CD14-positive monocyte (primary cell): ENCODE measurements around the gene EXOC4. TPM values are rescaled to one million over a fixed set of nuclear protein-coding genes. Genes with fewer than 3 reads are reported as not detected.

ENCODE experiments used
- DNase-seq, 3 donors: peaks; one replicate each; pipeline ENCODE4 v3.0.0-alpha.2; 2011 to 2022
- H2AFZ ChIP-seq: 2 replicates; pipeline ENCODE4 v1.6.0; 2012; ENCODE audit warnings: mild to moderate bottlenecking, low read depth, low read length, inconsistent platforms; ENCODE audit not compliant: insufficient read depth, poor library complexity, severe bottlenecking
- H3K27ac ChIP-seq, 2 donors: 1 replicate in 1 of 2; 2 replicates in 1 of 2; pipeline ENCODE4 v1.5.1; 2012 to 2013; ENCODE audit warnings: low read length in 2 of 2, control low read depth in 1 of 2, inconsistent platforms in 1 of 2, low read depth in 1 of 2, mild to moderate bottlenecking in 1 of 2
- H3K27me3 ChIP-seq, 2 donors: one replicate each; pipeline versions ENCODE4 v1.6.0 to v1.6.1; 2011 to 2013; ENCODE audit warnings: low read length in 2 of 2; ENCODE audit not compliant: control insufficient read depth in 2 of 2, insufficient read depth in 2 of 2
- H3K36me3 ChIP-seq, 2 donors: replicated peaks in 1 of 2; 1 replicate in 1 of 2; 2 replicates in 1 of 2; pipeline versions ENCODE4 v1.5.1 to v1.6.1; 2012 to 2013; ENCODE audit warnings: low read length in 2 of 2, control low read depth in 1 of 2, inconsistent platforms in 1 of 2, mild to moderate bottlenecking in 1 of 2; ENCODE audit not compliant: insufficient read depth in 2 of 2, control insufficient read depth in 1 of 2
- H3K4me1 ChIP-seq, 2 donors: 1 replicate in 1 of 2; 2 replicates in 1 of 2; pipeline versions ENCODE4 v1.5.1 to v1.6.1; 2012 to 2013; ENCODE audit warnings: low read length in 2 of 2, control low read depth in 1 of 2, inconsistent platforms in 1 of 2, mild to moderate bottlenecking in 1 of 2, moderate library complexity in 1 of 2; ENCODE audit not compliant: insufficient read depth in 2 of 2, control insufficient read depth in 1 of 2
- H3K4me2 ChIP-seq: replicated peaks from 2 replicates; pipeline ENCODE3; 2012; ENCODE audit warnings: low read length, moderate library complexity, mild to moderate bottlenecking; ENCODE audit not compliant: poor library complexity, severe bottlenecking; ENCODE audit errors: extremely low read depth
- H3K4me3 ChIP-seq, 3 experiments: fragments of 200-600 bp in 1 of 3; sonication (generic) in 1 of 3; replicated peaks in 1 of 3; 1 replicate in 2 of 3; 2 replicates in 1 of 3; pipeline ENCODE4 v1.5.1; 2011 to 2013; ENCODE audit warnings: low read length in 3 of 3, mild to moderate bottlenecking in 3 of 3, control low read depth in 2 of 3, low read depth in 2 of 3, inconsistent platforms in 1 of 3, moderate library complexity in 1 of 3
- H3K79me2 ChIP-seq: 2 replicates; pipeline ENCODE4 v1.6.0; 2012; ENCODE audit warnings: mild to moderate bottlenecking, control low read depth, inconsistent platforms, low read length, moderate library complexity; ENCODE audit not compliant: insufficient read depth
- H3K9ac ChIP-seq: 2 replicates; pipeline ENCODE4 v1.6.0; 2017; ENCODE audit warnings: low read length, mild to moderate bottlenecking; ENCODE audit not compliant: insufficient read depth, poor library complexity, severe bottlenecking
- H3K9me3 ChIP-seq, 2 donors: replicated peaks in 1 of 2; 1 replicate in 1 of 2; 2 replicates in 1 of 2; pipeline versions ENCODE4 v1.5.1 to v1.6.1; 2012 to 2013; ENCODE audit warnings: low read length in 2 of 2, control low read depth in 1 of 2; ENCODE audit not compliant: control insufficient read depth in 1 of 2, insufficient read depth in 1 of 2
- H4K20me1 ChIP-seq: 2 replicates; pipeline ENCODE4 v1.6.0; 2012; ENCODE audit warnings: mild to moderate bottlenecking, low read length, control low read depth, moderate library complexity; ENCODE audit not compliant: insufficient read depth
- H3K27ac Mint-ChIP-seq, 7 donors: one replicate each; pipeline ENCODE4 v1.8.0; 2020; ENCODE audit warnings: mild to moderate bottlenecking in 7 of 7, mixed read lengths in 7 of 7, moderate library complexity in 6 of 7, inconsistent platforms in 2 of 7
- H3K27me3 Mint-ChIP-seq, 3 donors: one replicate each; pipeline ENCODE4 v1.8.0; 2021 to 2022; ENCODE audit warnings: low read depth in 3 of 3, mild to moderate bottlenecking in 3 of 3, mixed read lengths in 3 of 3, moderate library complexity in 3 of 3, inconsistent platforms in 1 of 3
- H3K36me3 Mint-ChIP-seq, 2 donors: one replicate each; pipeline ENCODE4 v1.8.0; 2020; ENCODE audit warnings: mixed read lengths in 2 of 2, inconsistent platforms in 1 of 2, mild to moderate bottlenecking in 1 of 2
- H3K4me1 Mint-ChIP-seq: one replicate; pipeline ENCODE4 v1.8.0; 2020; ENCODE audit warnings: mild to moderate bottlenecking, mixed read lengths
- H3K4me3 Mint-ChIP-seq, 2 donors: one replicate each; pipeline ENCODE4 v1.8.0; 2020; ENCODE audit warnings: mild to moderate bottlenecking in 2 of 2, mixed read lengths in 2 of 2, moderate library complexity in 1 of 2
- H3K9me3 Mint-ChIP-seq, 7 donors: one replicate each; pipeline ENCODE4 v1.8.0; 2020 to 2022; ENCODE audit warnings: mixed read lengths in 7 of 7, mild to moderate bottlenecking in 6 of 7, moderate library complexity in 6 of 7, inconsistent platforms in 2 of 7
- CTCF ChIP-seq: fragments of 200-600 bp; IDR thresholded peaks from one replicate; pipeline ENCODE4 v1.8.0; 2022; ENCODE audit warnings: antibody characterized with exemption, mild to moderate bottlenecking
- WGBS: methylation state at CpG from one replicate; pipeline ENCODE4 v1.1.5; 2013; ENCODE audit warnings: missing lambda C conversion rate; ENCODE audit not compliant: insufficient coverage; 5-methylcytosine and 5-hydroxymethylcytosine counted together
- intact Hi-C, 2 donors: fragments of 100-400 bp; cut with micrococcal nuclease; formaldehyde crosslinking; loops; one replicate each; pipeline versions ENCODE4 v1.15.0 to v1.15.1; 2023
- polyA plus RNA-seq, 3 donors: library from polyadenylated mRNA; depleted of rRNA in 1 of 3; unstranded in 2 of 3; stranded (reverse) in 1 of 3; fragments of 300-500 nt in 2 of 3; fragments of >200 nt in 1 of 3; fragmentation: Illumina TruSeq in 2 of 3; gene quantifications; 1 replicate in 2 of 3; 2 replicates in 1 of 3; pipeline ENCODE4 v1.2.3, GENCODE V29; 2012 to 2021

Gene EXOC4
- polyA plus RNA-seq, 3 donors: 20.6 to 22.3 (median 22.3) TPM

- H3K27me3 ChIP-seq: no peaks in the 10 kb centered on the region
- H3K4me3 ChIP-seq: no peak overlapping the region
- H3K4me1 Mint-ChIP-seq: no peaks in the 10 kb centered on the region
- H3K4me3 Mint-ChIP-seq: no peak overlapping the region
- no peaks in the 10 kb centered on the region for H3K4me1 ChIP-seq
- H4K20me1 ChIP-seq: no peaks in the 10 kb centered on the region
- H3K27ac Mint-ChIP-seq: no peak overlapping the region
- H3K4me2 ChIP-seq: no peak overlapping the region
- no peaks in the 10 kb centered on the region for H3K27me3 Mint-ChIP-seq
- no peaks in the 10 kb centered on the region for H3K9me3 ChIP-seq
- TF ChIP-seq CTCF: no peak
- no peak overlapping the region for H2AFZ ChIP-seq
- H3K9ac ChIP-seq: no peak overlapping the region
- peaks cover 0 to 6% (median 0%) of the 10 kb centered on the region in 7 donors for H3K9me3 Mint-ChIP-seq
- no peak overlapping the region for H3K27ac ChIP-seq
- intact Hi-C loops: no loop called here
- H3K79me2 ChIP-seq: no peaks in the 10 kb centered on the region
- peaks cover 0 to 13% of the 10 kb centered on the region in 2 donors for H3K36me3 ChIP-seq
- WGBS: no CpG with 5 or more reads among the region's 3 CpGs
- H3K36me3 Mint-ChIP-seq: peaks cover 15 to 16% of the 10 kb centered on the region in 2 donors
- no peak for DNase-seq
These were observed 237.0 kb downstream of the EXOC4 start for GRCh38 chr7:133489906-133490305.

GRCh38 chr7:133491201-133491691 is 238.4 kb downstream of the EXOC4 start:
- DNase-seq: no peak
- no CpG with 5 or more reads among the region's 2 CpGs for WGBS
- Mint-ChIP-seq H3K9me3 (peaks cover 0 to 7% (median 0%) of the 10 kb centered on the region in 7 donors), H3K4me3 (no peak overlapping the region), H3K36me3 (peaks cover 15 to 16% of the 10 kb centered on the region in 2 donors), H3K4me1 (no peaks in the 10 kb centered on the region), H3K27me3 (no peaks in the 10 kb centered on the region), H3K27ac (no peak overlapping the region)
- H2AFZ ChIP-seq: no peak overlapping the region
- H3K27ac ChIP-seq: no peak overlapping the region
- no peaks in the 10 kb centered on the region for H3K4me1 ChIP-seq
- no peaks in the 10 kb centered on the region for H3K27me3 ChIP-seq
- intact Hi-C loops: no loop called here
- H3K9me3 ChIP-seq: no peaks in the 10 kb centered on the region
- no peak overlapping the region for H3K9ac ChIP-seq
- no peak overlapping the region for H3K4me2 ChIP-seq
- no peak overlapping the region for H3K4me3 ChIP-seq
- peaks cover 0 to 13% of the 10 kb centered on the region in 2 donors for H3K36me3 ChIP-seq
- H3K79me2 ChIP-seq: no peaks in the 10 kb centered on the region
- TF ChIP-seq CTCF: no peak
- H4K20me1 ChIP-seq: no peaks in the 10 kb centered on the region
